GM12872 (cell line): ENCODE data around the gene PHACTR2.

Experiments used
- CTCF ChIP-seq: IDR thresholded peaks from 3 replicates; pipeline ENCODE4 v1.5.1; 2011; ENCODE audit warnings: low read depth, mild to moderate bottlenecking, low read length, moderate library complexity; ENCODE audit not compliant: insufficient read depth

Gene PHACTR2

GRCh38 chr6:143682805-143683204 is 5.0 kb downstream of the PHACTR2 start:
- TF ChIP-seq CTCF = no peak

- no peak for TF ChIP-seq CTCF
These were observed 6.7 kb downstream of the PHACTR2 start for GRCh38 chr6:143684486-143684885.

- no peak for TF ChIP-seq CTCF
These were observed 7.9 kb downstream of the PHACTR2 start for GRCh38 chr6:143685653-143686052.

GRCh38 chr6:143687591-143687990 is 9.8 kb downstream of the PHACTR2 start:
- no peak for TF ChIP-seq CTCF

- TF ChIP-seq CTCF = no peak
These were observed 10.9 kb downstream of the PHACTR2 start for GRCh38 chr6:143688681-143689080.

GRCh38 chr6:143689852-143690251 is 12.1 kb downstream of the PHACTR2 start:
- no peak for TF ChIP-seq CTCF

- TF ChIP-seq CTCF = no peak
These were observed 13.4 kb downstream of the PHACTR2 start for GRCh38 chr6:143691155-143691554.
